HepG2 (cell line): Measurements from ENCODE around the gene KRTAP10-2. TPM values are rescaled to one million over a fixed set of nuclear protein-coding genes. Genes with fewer than 3 reads are reported as not detected.
A peak's percentile ranks its signal among the peaks of the same experiment; 100 is the strongest.

Experiments
- AKAP8 ChIP-seq: sonication (generic); formaldehyde crosslinking; IDR thresholded peaks from 2 replicates; pipeline ENCODE4 v1.5.1; 2020; ENCODE audit warnings: mild to moderate bottlenecking, missing genetic modification reagents
- ATF7-NPFF ChIP-seq: sonication (generic); formaldehyde crosslinking; IDR thresholded peaks from 2 replicates; pipeline ENCODE4 v1.8.1; 2023; ENCODE audit warnings: mild to moderate bottlenecking, low read depth, missing genetic modification reagents, moderate library complexity
- EP300 ChIP-seq, 3 experiments: sonication (generic) in 1 of 3; formaldehyde crosslinking in 1 of 3; IDR thresholded peaks; 2 replicates each; pipeline versions ENCODE4 v1.5.1 to v1.6.1; 2011 to 2020; ENCODE audit warnings: low read depth in 2 of 3, low read length in 2 of 3, borderline replicate concordance in 1 of 3, improper control_type of control experiment in 1 of 3, mild to moderate bottlenecking in 1 of 3, missing genetic modification reagents in 1 of 3, moderate library complexity in 1 of 3
- FOXA1 ChIP-seq, 2 experiments: fragments of 450-650 bp in 1 of 2; sonication (generic) in 1 of 2; formaldehyde crosslinking in 1 of 2; IDR thresholded peaks; 2 replicates each; pipeline versions ENCODE4 v1.4.0 to v1.6.1; 2016 to 2020; ENCODE audit warnings: missing genetic modification reagents in 1 of 2
- MAZ ChIP-seq, 2 experiments: sonication (generic) in 1 of 2; formaldehyde crosslinking in 1 of 2; IDR thresholded peaks; 2 replicates each; pipeline versions ENCODE4 v1.5.0 to v1.6.1; 2012 to 2020; ENCODE audit warnings: low read depth in 2 of 2, mild to moderate bottlenecking in 2 of 2, borderline replicate concordance in 1 of 2, improper control_type of control experiment in 1 of 2, low read length in 1 of 2, missing genetic modification reagents in 1 of 2, moderate library complexity in 1 of 2
- NRL ChIP-seq: sonication (generic); formaldehyde crosslinking; IDR thresholded peaks from 2 replicates; pipeline ENCODE4 v1.5.0; 2020; ENCODE audit warnings: missing genetic modification reagents, mild to moderate bottlenecking, moderate library complexity, borderline replicate concordance
- RBFOX2 ChIP-seq: fragments of 200-400 bp; formaldehyde crosslinking; IDR thresholded peaks from 2 replicates; pipeline ENCODE4 v1.6.1; 2017; ENCODE audit warnings: low read depth, mild to moderate bottlenecking, low read length
- SAP130 ChIP-seq: IDR thresholded peaks from 2 replicates; pipeline ENCODE4 v1.6.1; 2016; ENCODE audit warnings: low read depth
- SNAI1 ChIP-seq: sonication (generic); formaldehyde crosslinking; IDR thresholded peaks from 2 replicates; pipeline ENCODE4 v1.5.0; 2020; ENCODE audit warnings: mild to moderate bottlenecking, missing genetic modification reagents, borderline replicate concordance
- ZC3H13 ChIP-seq: sonication (generic); formaldehyde crosslinking; IDR thresholded peaks from 2 replicates; pipeline ENCODE4 v1.8.1; 2023; ENCODE audit warnings: mild to moderate bottlenecking, missing genetic modification reagents, moderate library complexity
- ZNF3 ChIP-seq: IDR thresholded peaks from 2 replicates; pipeline ENCODE4 v1.7.0; 2017; ENCODE audit warnings: inconsistent platforms
- ZNF329 ChIP-seq: sonication (generic); formaldehyde crosslinking; IDR thresholded peaks from 2 replicates; pipeline ENCODE4 v1.9.0; 2021; ENCODE audit warnings: low read depth, mild to moderate bottlenecking, missing genetic modification reagents
- ZNF605 ChIP-seq: sonication (generic); formaldehyde crosslinking; IDR thresholded peaks from 2 replicates; pipeline ENCODE4 v1.8.0; 2022; ENCODE audit warnings: mild to moderate bottlenecking, missing genetic modification reagents
- ZNF879 ChIP-seq: sonication (generic); formaldehyde crosslinking; IDR thresholded peaks from 2 replicates; pipeline ENCODE4 v1.8.1; 2023; ENCODE audit warnings: missing genetic modification reagents
- polyA plus RNA-seq, 8 experiments: library from polyadenylated mRNA; depleted of rRNA in 3 of 8; stranded (reverse) in 7 of 8; unstranded in 1 of 8; fragments of >200 nt; fragmentation: Illumina TruSeq in 4 of 8; extraction: Trizol in 4 of 8; gene quantifications; 2 replicates each; pipeline versions ENCODE4 v1.2.1 to v1.2.3, GENCODE V29; 2011 to 2016; ENCODE audit warnings: low read depth in 4 of 8, missing spikeins in 1 of 8, mixed read lengths in 1 of 8; ENCODE audit not compliant: insufficient read depth in 1 of 8
- total RNA-seq, 5 experiments: library from RNA; depleted of rRNA; stranded (reverse); fragments of >200 nt; fragmentation: Illumina TruSeq; extraction: Trizol; gene quantifications; 2 replicates each; pipeline ENCODE4 v1.2.3, GENCODE V29; 2016; ENCODE audit warnings: low read depth in 1 of 5
- TF ChIP-seq, protein P1 (sequence below): sonication (generic); formaldehyde crosslinking; IDR thresholded peaks from 2 replicates; pipeline ENCODE4 v1.4.0; 2020; ENCODE audit warnings: missing genetic modification reagents, mild to moderate bottlenecking, borderline replicate concordance
- TF ChIP-seq, protein P2 (sequence below), 2 experiments: sonication (generic) in 1 of 2; formaldehyde crosslinking in 1 of 2; IDR thresholded peaks; 2 replicates each; pipeline versions ENCODE4 v1.4.0 to v1.6.1; 2018 to 2020; ENCODE audit warnings: missing genetic modification reagents in 2 of 2, borderline replicate concordance in 1 of 2, low read depth in 1 of 2, mild to moderate bottlenecking in 1 of 2, missing biosample characterization in 1 of 2
- TF ChIP-seq, protein P3 (sequence below): sonication (generic); formaldehyde crosslinking; IDR thresholded peaks from 2 replicates; pipeline ENCODE4 v1.4.0; 2020; ENCODE audit warnings: missing genetic modification reagents
- TF ChIP-seq, protein P4 (sequence below): sonication (generic); formaldehyde crosslinking; IDR thresholded peaks from 2 replicates; pipeline ENCODE4 v1.5.1; 2020; ENCODE audit warnings: mild to moderate bottlenecking, missing genetic modification reagents

Gene KRTAP10-2
- total and polyA plus RNA-seq, 2 of the 13 experiments (the other 11 are each of a cell fraction or from before 2014, with no cell fraction given), result not detected

DNA sequence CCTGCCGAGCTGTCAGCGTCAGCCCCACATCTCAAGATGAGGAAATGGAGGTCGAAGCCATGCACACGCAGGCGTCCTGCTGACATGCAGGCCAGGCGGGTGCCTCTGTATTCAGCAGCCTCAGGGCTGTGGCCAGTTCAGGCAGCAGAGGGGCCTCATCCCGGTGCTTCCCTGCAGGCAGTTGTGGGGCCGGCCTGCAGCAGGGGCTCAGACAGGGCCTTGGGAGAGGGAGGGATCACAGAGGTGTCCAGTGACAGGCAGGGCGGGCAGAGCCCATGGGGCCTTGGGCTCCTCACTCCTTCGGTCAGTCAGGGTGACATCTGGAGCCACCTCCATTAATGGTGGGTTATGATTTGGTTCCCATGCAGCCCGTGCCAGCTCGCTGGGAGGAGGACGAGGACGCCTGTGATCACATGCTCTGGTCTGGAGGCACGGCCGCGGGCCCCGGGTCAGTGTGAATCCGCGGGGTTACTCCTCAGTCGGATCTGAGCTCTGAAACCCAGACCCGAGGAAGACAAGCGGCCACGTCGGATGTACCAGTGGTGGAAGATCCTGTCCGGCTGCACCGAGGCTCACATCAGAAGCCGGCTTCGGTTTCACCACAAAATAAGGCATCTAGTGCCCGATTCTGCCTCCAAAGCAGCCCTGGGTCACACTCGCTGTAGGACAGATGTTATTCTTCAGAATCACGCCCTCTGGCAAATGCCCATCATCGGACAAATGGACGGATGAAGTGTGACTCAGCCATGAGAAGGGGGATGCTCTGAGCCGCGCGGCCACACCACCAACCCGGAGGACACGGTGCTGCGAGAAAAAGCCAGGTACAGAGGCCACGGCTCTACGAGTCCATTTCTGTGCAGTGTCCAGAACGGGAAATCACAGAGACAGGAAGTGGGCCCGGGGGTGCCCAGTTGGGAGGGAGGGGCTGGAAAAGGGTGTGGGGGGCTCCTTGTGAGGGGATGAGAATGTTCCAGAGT is 44.7 kb downstream of the KRTAP10-2 start (continued):
- TF ChIP-seq ZNF605 (CRISPR knock-in tag) (peak; percentile 27; the same call in 1 of the 2 replicates), EP300 (IDR thresholded peaks at IDR 0.05; ENCODE audit: low read depth in 2 of 2, low read length in 2 of 2) (no peak), EP300 (CRISPR knock-in tag; IDR thresholded peaks at IDR 0.05; ENCODE audit: borderline replicate concordance) (no peak), ZNF3 (CRISPR knock-in tag) (no peak), NRL (CRISPR knock-in tag) (peak; percentile 68), ATF7-NPFF (CRISPR knock-in tag) (no peak), AKAP8 (CRISPR knock-in tag) (no peak), ZNF329 (CRISPR knock-in tag) (no peak), RBFOX2 (peak; percentile 78), ZC3H13 (CRISPR knock-in tag) (0 out of 2 replicates have a peak, but pooled peaks have one; percentile 51), SNAI1 (CRISPR knock-in tag) (peak; percentile 83; the same call in 1 of the 2 replicates), FOXA1 (IDR thresholded peaks at IDR 0.05) (no peak), FOXA1 (CRISPR knock-in tag; IDR thresholded peaks at IDR 0.05) (no peak), MAZ (IDR thresholded peaks at IDR 0.05; ENCODE audit: borderline replicate concordance, low read depth, low read length) (0 out of 2 replicates have a peak, but pooled peaks have one; percentile 18), MAZ (CRISPR knock-in tag; IDR thresholded peaks at IDR 0.05; ENCODE audit: low read depth) (no peak; the same call in 1 of the 2 replicates), SAP130 (CRISPR knock-in tag) (peak; percentile 13; the same call in 1 of the 2 replicates), ZNF879 (CRISPR knock-in tag) (peak; percentile 30; the same call in 1 of the 2 replicates)
- TF ChIP-seq, protein P1, sequence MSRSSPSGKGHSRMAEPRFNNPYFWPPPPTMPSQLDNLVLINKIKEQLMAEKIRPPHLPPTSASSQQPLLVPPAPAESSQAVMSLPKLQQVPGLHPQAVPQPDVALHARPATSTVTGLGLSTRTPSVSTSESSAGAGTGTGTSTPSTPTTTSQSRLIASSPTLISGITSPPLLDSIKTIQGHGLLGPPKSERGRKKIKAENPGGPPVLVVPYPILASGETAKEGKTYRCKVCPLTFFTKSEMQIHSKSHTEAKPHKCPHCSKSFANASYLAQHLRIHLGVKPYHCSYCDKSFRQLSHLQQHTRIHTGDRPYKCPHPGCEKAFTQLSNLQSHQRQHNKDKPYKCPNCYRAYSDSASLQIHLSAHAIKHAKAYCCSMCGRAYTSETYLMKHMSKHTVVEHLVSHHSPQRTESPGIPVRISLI (CRISPR knock-in tag), result no peak
- TF ChIP-seq, protein P2, sequence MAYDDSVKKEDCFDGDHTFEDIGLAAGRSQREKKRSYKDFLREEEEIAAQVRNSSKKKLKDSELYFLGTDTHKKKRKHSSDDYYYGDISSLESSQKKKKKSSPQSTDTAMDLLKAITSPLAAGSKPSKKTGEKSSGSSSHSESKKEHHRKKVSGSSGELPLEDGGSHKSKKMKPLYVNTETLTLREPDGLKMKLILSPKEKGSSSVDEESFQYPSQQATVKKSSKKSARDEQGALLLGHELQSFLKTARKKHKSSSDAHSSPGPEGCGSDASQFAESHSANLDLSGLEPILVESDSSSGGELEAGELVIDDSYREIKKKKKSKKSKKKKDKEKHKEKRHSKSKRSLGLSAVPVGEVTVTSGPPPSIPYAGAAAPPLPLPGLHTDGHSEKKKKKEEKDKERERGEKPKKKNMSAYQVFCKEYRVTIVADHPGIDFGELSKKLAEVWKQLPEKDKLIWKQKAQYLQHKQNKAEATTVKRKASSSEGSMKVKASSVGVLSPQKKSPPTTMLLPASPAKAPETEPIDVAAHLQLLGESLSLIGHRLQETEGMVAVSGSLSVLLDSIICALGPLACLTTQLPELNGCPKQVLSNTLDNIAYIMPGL (CRISPR knock-in tag; IDR thresholded peaks at IDR 0.05; ENCODE audit: borderline replicate concordance in 1 of 2, low read depth in 1 of 2), result peak in 1 of 2 experiments; percentile 59; a peak in 1 of 4 replicates
- TF ChIP-seq, protein P3, sequence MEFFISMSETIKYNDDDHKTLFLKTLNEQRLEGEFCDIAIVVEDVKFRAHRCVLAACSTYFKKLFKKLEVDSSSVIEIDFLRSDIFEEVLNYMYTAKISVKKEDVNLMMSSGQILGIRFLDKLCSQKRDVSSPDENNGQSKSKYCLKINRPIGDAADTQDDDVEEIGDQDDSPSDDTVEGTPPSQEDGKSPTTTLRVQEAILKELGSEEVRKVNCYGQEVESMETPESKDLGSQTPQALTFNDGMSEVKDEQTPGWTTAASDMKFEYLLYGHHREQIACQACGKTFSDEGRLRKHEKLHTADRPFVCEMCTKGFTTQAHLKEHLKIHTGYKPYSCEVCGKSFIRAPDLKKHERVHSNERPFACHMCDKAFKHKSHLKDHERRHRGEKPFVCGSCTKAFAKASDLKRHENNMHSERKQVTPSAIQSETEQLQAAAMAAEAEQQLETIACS (CRISPR knock-in tag), result no peak
- TF ChIP-seq, protein P4, sequence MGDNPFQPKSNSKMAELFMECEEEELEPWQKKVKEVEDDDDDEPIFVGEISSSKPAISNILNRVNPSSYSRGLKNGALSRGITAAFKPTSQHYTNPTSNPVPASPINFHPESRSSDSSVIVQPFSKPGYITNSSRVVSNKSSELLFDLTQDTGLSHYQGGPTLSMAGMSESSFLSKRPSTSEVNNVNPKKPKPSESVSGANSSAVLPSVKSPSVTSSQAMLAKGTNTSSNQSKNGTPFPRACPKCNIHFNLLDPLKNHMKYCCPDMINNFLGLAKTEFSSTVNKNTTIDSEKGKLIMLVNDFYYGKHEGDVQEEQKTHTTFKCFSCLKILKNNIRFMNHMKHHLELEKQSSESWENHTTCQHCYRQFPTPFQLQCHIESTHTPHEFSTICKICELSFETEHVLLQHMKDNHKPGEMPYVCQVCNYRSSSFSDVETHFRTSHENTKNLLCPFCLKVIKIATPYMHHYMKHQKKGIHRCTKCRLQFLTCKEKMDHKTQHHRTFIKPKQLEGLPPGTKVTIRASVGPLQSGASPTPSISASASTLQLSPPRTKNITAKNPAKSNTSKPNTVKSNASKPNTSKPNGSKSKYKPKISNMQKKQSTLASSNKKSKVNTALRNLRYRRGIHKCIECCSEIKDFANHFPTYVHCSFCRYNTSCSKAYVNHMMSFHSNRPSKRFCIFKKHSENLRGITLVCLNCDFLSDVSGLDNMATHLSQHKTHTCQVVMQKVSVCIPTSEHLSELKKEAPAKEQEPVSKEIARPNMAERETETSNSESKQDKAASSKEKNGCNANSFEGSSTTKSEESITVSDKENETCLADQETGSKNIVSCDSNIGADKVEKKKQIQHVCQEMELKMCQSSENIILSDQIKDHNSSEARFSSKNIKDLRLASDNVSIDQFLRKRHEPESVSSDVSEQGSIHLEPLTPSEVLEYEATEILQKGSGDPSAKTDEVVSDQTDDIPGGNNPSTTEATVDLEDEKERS (CRISPR knock-in tag), result 0 out of 2 replicates have a peak, but pooled peaks have one; percentile 25
